Head of caudate nucleus (tissue), 42 donors: ENCODE data around the gene DTYMK.

Source experiments
- DNase-seq, 42 donors: peaks; one replicate each; pipeline versions ENCODE4 v3.0.0 to v3.0.0-alpha.2; 2020 to 2021; ENCODE audit warnings: mixed read lengths in 7 of 42
- intact Hi-C: fragments of 100-400 bp; cut with DNase I; formaldehyde crosslinking; loops from one replicate; pipeline ENCODE4 v1.15.0; 2022

Gene DTYMK

GRCh38 chr2:241719093-241719492, 32.5 kb upstream of the DTYMK start:
- intact Hi-C loops, result no loop called here
- no peak for DNase-seq

GRCh38 chr2:241708879-241709278, 22.3 kb upstream of the DTYMK start:
- peak in 11 of 42 donors; percentile 11 to 73 (median 36) for DNase-seq
- intact Hi-C loops, result no loop called here

DNA sequence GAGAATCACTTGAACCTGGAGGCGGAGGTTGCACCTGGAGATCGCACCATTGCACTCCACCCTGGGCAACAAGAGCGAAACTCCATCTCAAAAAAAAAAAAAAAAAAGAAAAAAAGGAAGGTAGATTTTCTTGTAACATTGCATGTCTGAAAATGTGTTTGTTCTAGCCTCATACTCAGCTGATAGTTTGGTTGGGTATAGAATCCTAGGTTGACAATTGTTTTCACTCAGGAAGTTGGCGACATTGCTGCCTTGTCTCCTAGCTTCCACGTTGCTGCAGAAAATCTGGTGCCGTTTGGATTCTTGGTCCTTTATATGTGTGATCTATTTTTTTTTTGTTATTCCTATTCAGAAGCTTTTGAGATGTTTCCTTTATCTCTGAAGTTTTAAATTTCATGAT, 19.9 kb upstream of the DTYMK start:
- DNase-seq, result no peak
- intact Hi-C loops, result no loop called here

DNA sequence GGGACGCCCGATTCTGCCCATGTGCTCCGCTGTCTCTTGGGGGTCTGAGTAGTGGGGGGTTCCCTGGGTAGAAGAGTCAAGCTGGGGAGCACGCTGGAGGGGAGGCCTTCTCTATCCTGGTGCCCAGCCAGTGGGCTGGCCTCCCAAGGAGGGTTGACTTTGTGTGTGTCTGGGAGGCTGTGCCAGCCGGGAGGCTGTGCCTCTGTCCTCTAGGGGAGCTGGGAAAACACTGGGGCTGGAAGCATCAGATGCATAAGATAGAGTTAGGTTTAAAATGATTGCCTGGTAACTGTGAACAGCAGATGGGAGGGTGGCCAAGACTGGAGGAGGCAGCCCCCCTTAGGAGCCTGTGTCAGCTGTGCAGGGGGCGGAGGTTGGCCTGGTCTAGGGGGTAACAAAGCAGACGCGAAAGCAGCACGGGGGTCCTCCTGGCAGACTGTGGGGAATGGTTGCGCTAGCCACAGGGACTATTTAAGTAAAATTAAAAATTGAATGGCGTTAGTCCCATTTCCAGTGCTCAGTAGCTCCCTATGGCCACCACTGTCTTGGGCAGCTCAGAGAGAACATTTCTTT, 16.5 kb upstream of the DTYMK start:
- DNase-seq, result peak in 17 of 42 donors; percentile 7 to 62 (median 20)
- intact Hi-C loops, result no loop called here

GRCh38 chr2:241702155-241703031, 15.8 kb upstream of the DTYMK start:
- peak; percentile 68 to 97 (median 92) for DNase-seq
- intact Hi-C loops, result no loop called here

GRCh38 chr2:241701399-241702154, 15.0 kb upstream of the DTYMK start, which contains the start of gene ING5:
Gene ING5, plus strand, starts transcription at chr2:241702039. Its CDS starts 27 bp downstream, at chr2:241702066.
- peak; percentile 89 to 99 (median 96) for DNase-seq
- intact Hi-C loops, result no loop called here

DNA sequence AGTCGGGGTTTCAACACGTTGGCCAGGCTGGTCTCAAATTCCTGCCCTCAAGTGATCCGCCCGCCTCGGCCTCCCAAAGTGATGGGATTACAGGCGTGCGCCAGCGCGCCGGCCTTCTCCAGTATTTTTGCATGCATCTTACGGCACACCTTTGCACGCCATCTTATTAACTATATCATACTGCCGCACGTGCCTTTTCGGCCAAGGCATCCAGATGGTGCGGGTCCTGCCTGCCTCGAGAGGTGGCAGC, 14.5 kb upstream of the DTYMK start:
- peak in 2 of 42 donors; percentile 23 to 49 for DNase-seq

DNA sequence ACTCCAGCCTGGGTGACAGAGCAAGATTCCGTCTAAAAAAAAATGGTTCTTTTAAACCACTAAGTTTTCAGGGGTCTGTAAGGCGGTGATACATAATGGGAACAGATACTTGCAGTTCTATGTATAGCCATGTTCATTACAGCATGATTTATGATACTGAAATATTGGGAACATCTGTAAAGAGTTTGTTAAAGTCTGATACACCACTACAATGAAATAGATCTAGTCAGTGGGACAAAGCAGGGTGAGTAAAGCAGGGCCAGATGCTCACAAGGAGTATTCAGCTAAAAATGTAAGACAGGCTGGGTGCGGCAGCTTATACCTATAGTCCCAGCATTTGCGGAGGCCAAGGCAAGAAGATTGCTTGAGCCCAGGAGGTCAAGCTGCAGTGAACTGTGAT, 9.0 kb upstream of the DTYMK start:
- no peak for DNase-seq
- intact Hi-C loops, result no loop called here

More for the DNA sequence above, 14.5 kb upstream of the DTYMK start:
- intact Hi-C loops, result no loop called here

DNA sequence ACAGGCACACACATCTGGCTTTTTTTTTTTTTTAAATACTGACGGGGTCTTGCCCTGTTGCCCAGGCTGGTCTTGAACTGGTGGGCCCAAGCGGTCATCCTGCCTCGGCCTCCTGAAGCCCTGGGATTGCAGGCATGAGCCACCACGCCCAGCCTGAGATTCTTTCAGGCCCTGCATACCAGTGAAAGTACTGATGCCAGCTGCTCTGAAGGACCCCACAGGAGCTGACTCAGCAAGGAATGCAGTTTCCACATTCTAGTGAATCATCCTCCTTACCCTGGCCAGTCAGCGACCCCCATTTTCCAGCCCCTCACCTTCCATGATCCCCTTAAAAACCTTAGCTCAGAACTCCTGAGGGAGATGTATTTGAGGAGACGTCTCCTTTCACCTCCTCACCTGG, 5.8 kb upstream of the DTYMK start:
- intact Hi-C loops, result no loop called here
- DNase-seq, result no peak

DNA sequence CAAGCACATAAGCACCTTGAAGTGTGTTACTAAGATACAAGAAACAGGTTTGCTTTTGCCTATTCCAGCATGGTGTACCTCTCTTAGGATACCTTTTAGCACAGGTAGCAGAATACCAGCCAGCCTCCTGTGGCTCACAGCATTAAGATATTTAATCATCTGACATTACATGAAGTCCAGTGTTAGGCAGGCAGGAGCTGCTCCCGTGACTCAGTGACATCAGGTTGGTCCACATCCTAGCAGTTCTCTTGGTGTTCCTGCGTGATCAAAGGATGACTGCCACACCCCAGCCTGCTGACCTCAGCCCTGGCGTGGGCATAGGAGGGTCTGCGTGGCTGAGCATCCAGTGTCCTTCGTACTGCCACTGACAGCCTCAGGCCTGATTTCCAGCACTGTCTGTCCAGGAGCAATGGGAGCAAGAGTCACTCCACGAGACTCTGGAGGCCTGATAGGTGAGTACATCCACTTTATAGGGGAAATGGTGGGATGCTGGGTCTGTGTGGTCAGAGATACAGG, 3.6 kb upstream of the DTYMK start:
- DNase-seq, result no peak
- intact Hi-C loops, result no loop called here

- DNase-seq, result no peak
- intact Hi-C loops, result no loop called here
Observed at GRCh38 chr2:241689306-241689705, 2.7 kb upstream of the DTYMK start.

GRCh38 chr2:241686324-241686649, 328 bp downstream of the DTYMK start:
- peak in 18 of 42 donors; percentile 4 to 49 (median 21) for DNase-seq
- intact Hi-C loops, result loop anchor here (2.0 kb wide), 1 partner anchor 49 kb away; the partner anchor contains the start of genes ATG4B and THAP4

DNA sequence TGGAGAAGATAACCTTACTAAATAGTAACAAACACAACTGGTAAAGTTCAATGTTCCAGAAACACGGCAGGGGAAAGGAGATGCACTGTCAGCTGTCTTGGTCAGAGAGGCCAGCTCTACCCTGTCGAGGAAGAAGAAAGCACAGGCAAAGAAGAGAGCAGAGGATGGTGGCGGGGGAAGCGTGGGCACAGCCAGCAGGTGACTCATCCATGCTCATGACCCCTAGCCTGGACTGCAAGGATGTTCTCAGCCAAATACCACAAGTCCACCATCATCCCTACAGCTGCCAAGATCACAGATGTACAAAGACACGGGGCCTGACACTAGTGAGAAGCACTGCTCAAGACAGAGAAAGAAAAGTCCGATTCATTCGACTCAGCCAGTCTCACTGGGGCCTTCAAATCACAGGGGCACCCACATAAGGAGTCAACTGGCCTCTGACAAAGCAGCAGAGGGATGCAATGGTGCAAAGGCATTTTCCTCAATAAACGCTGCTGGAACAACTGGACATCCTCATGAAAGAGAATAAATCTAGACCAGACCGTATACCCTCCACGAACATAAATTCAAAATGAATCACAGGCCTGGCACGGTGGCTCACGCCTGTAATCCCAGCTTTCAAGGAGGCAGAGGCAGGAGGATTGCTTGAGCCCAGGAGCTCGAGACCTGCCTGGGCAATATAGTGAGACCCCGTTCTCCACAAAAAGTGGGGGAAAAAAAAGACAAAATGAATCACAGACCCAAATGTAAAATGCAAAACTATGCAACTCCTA, 5.6 kb downstream of the DTYMK start:
- DNase-seq, result no peak
- intact Hi-C loops, result no loop called here

DNA sequence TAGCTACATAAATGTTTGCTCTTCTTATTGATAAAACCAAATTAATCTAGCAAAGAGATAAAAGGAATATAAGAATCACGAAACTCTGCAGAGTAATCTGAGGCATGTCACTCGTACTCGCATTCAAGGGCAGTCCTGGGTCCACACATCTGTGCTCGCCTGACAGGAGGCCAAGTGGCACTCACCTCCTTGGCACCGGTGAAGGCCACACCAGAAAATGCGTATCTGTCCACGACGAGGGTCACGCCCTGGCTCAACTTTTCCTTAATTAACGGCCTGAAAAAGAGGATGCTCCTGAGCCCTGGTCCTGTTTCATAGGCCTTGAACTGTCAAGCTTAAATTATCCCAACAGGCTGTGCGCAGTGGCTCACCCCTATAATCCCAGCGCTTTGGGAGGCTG, 6.6 kb downstream of the DTYMK start:
- intact Hi-C loops, result no loop called here
- DNase-seq, result no peak

DNA sequence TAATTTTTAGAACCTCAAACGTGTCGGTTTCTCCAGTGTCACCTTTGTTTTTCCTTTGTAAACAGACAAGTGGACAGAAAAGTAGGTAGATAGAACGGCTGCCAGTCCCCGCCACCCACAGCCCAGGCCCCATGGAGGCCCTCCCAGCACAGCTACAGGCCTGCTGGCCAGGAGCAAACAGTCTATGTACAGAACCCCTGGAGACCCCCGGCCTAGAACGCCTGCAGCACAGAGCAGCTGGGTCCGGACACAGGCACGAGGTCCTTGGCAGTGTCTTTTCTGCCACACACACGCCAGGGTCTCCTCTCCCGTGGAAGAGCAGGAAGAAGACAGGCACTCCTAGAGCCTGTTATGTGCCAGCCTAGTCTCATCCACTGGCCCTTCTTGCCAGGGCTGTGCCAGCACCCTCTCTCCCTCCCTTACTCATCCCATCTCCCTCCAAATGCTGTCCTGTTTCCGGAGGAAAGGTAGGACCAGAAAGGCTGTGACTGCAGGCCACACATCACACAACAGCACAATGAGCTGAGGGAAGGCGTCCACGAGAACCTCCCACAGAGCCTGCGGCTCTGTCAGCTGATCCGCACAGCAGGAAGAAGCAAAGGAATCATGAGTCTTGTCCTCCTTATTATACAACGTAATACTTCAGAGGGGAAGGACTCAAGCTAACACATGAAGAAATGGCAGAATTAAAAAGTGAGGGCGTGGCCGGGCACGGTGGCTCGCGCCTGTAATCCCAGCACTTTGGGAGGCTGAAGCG, 7.7 kb downstream of the DTYMK start:
- no peak for DNase-seq
- intact Hi-C loops, result no loop called here

DNA sequence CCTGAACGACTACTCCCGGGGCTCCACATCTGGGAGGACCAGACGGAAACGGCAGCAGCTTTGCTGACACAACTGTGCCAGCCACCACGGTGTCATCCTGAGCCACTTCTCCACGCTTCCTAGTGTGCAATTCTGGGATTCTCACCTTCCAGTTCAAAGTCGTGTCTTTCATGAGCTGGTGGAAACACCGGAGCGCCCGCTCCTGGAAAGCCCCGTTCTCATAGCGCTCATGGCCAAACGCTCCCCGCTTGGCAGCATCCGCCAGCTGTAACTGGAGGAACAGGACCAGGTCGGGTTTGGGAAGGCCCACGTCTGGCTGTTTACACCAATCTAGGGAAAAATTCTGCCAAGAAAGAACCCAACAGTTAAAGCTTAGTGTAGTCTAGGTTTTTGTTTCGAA, 8.3 kb downstream of the DTYMK start:
- no peak for DNase-seq
- intact Hi-C loops, result no loop called here

GRCh38 chr2:241677392-241677791, 9.2 kb downstream of the DTYMK start:
- intact Hi-C loops, result no loop called here
- DNase-seq, result no peak

DNA sequence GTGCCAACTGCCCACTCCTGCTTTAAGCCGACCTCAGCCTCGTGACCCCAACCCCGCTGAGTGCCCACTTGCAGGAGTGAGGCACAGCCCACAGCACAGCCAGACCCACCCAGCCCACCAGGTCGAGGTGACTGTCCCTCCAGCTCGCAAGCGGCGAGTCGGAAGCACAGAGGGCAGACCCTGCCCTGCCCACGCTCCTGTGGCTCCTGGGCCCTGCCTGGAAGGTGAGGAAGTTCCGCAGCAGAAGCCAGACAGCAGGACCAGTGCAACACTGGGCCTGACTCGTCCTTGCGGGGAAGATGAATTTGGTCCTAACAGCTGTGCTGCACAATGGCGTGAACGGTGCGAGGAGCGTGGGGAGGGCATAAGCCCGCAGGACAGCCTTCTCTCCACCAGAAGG, 9.9 kb downstream of the DTYMK start:
- no peak for DNase-seq
- intact Hi-C loops, result no loop called here

- no peak for DNase-seq
- intact Hi-C loops, result no loop called here
Observed at GRCh38 chr2:241675885-241676284, 10.7 kb downstream of the DTYMK start.
